Activated naive CD8-positive, alpha-beta T cell treated with anti-CD3 and anti-CD28 coated beads for 36 hours (primary cell): Measurements from ENCODE around the gene CEP128. TPM values are rescaled to one million over a fixed set of nuclear protein-coding genes. Genes with fewer than 3 reads are reported as not detected.
A peak's percentile ranks its signal among the peaks of the same experiment; 100 is the strongest.
"Not testable (repeated sequence)": the region's sequence is repeated elsewhere in the genome, so short reads cannot be mapped to it uniquely, and the experiment has no call there.

Source experiments
- DNase-seq: peaks from one replicate; pipeline ENCODE4 v3.0.0; 2021
- H3K27ac Mint-ChIP-seq: one replicate; pipeline ENCODE4 v1.8.0; 2022; ENCODE audit warnings: mild to moderate bottlenecking, moderate library complexity, mixed read lengths
- H3K27me3 Mint-ChIP-seq: one replicate; pipeline ENCODE4 v1.8.0; 2022; ENCODE audit warnings: mild to moderate bottlenecking, mixed read lengths
- H3K36me3 Mint-ChIP-seq: one replicate; pipeline ENCODE4 v1.8.0; 2021; ENCODE audit warnings: mild to moderate bottlenecking, mixed read lengths
- H3K4me1 Mint-ChIP-seq: one replicate; pipeline ENCODE4 v1.8.0; 2021; ENCODE audit warnings: mixed read lengths
- H3K4me3 Mint-ChIP-seq: one replicate; pipeline ENCODE4 v1.8.0; 2022; ENCODE audit warnings: mild to moderate bottlenecking, moderate library complexity, mixed read lengths
- H3K9me3 Mint-ChIP-seq: one replicate; pipeline ENCODE4 v1.8.0; 2022; ENCODE audit warnings: mixed read lengths
- total RNA-seq, 2 experiments: library from RNA; stranded (reverse); gene quantifications; one replicate each; pipeline ENCODE4 v1.2.3, GENCODE V29; 2021

CEP128 gene
- total RNA-seq, 2 experiments from 2014 or later: 21.5 to 22.6 TPM

DNA sequence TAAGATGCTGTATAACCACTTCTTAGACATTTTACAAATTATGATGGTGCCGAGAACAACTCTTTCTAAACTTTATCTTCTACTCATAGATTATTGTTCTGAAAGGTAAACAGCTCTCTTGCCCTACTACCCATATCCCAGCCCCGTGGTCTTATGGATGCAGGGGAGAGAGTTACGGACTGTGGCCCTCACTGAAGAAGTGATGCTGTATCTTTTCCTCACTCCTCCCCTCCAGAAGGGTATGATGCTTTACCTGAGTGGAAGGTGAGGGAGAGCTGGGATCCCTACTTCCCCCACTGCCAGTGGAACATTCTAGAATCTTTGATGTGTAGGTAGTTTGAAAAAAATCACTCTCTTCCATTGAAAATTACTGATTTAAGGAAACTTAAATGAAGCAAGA lies 17.4 kb upstream of the CEP128 start:
- peaks cover 31% of the 10 kb centered on the region for H3K27me3 Mint-ChIP-seq
- H3K9me3 Mint-ChIP-seq: no peaks in the 10 kb centered on the region
- DNase-seq: no peak
- no peaks in the 10 kb centered on the region for H3K36me3 Mint-ChIP-seq
- peaks cover 49% of the 10 kb centered on the region for H3K4me1 Mint-ChIP-seq
- H3K27ac Mint-ChIP-seq: no peak overlapping the region
- H3K4me3 Mint-ChIP-seq: no peak overlapping the region

DNA sequence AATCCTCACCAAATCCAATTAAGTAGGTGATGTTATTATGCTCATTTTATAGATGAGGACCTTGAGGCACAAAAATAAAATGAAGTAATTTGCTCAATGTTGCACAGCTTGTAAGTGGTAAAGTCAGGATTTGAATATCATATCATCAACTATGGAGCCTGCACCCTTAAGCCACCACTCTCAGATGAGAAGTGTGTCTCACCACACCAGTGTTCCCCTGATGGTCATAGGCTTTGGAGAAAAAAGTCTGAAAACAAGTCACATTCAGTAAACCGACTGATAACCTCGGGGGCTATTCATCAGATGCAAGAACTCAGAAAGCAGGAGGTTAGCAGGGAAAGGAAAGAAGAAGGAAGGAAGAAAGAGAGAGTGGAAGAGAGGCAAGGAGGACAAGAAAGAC lies 16.7 kb upstream of the CEP128 start:
- no peak overlapping the region for H3K4me3 Mint-ChIP-seq
- no peaks in the 10 kb centered on the region for H3K9me3 Mint-ChIP-seq
- no peak for DNase-seq
- no peaks in the 10 kb centered on the region for H3K36me3 Mint-ChIP-seq
- H3K27me3 Mint-ChIP-seq: peaks cover 31% of the 10 kb centered on the region
- H3K4me1 Mint-ChIP-seq: peaks cover 49% of the 10 kb centered on the region
- no peak overlapping the region for H3K27ac Mint-ChIP-seq

DNA sequence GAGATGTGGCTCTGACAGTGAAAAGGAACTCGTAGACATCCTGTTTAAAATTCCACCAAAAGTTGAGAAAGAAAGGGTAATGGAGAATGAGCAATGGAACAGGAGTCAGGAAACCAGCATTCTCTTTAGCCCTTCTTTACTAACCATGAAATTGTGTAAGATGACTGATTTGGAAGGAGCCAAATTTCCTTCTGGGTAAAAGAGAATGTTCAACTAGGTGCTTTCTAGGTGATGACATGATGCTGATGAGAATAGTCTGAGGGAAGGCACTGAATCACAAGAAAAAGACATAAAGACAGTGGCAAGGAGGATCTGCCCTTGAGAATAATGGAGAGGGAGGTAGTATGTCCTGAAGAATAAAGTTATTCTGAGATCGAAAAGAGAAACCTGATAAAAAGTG lies 16.1 kb upstream of the CEP128 start:
- DNase-seq: no peak
- H3K27me3 Mint-ChIP-seq: peaks cover 31% of the 10 kb centered on the region
- no peaks in the 10 kb centered on the region for H3K9me3 Mint-ChIP-seq
- no peak overlapping the region for H3K27ac Mint-ChIP-seq
- peaks cover 49% of the 10 kb centered on the region for H3K4me1 Mint-ChIP-seq
- no peaks in the 10 kb centered on the region for H3K36me3 Mint-ChIP-seq
- no peak overlapping the region for H3K4me3 Mint-ChIP-seq

DNA sequence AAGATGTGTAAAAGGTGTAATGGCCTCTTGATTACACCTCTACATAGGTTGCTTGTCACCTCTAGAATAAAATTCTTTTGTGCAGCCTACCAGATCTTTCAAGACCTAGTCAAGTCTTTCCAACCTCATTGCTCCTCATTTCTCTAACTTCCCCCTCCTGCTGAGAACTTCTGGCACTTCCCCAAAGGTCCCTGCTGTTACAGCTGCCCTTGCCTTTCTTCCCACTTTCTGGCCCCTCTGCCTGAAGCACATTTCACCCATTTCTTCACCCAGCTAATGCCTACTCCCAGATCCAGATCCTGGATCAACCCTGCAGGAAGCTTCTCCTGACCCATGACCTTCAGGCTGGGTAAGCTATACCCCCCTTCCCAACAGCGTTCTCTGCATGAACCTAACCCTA lies 15.4 kb upstream of the CEP128 start:
- Mint-ChIP-seq H3K4me1 (peaks cover 49% of the 10 kb centered on the region), H3K36me3 (no peaks in the 10 kb centered on the region), H3K9me3 (no peaks in the 10 kb centered on the region), H3K27ac (no peak overlapping the region), H3K27me3 (peaks cover 35% of the 10 kb centered on the region), H3K4me3 (no peak overlapping the region)
- no peak for DNase-seq

DNA sequence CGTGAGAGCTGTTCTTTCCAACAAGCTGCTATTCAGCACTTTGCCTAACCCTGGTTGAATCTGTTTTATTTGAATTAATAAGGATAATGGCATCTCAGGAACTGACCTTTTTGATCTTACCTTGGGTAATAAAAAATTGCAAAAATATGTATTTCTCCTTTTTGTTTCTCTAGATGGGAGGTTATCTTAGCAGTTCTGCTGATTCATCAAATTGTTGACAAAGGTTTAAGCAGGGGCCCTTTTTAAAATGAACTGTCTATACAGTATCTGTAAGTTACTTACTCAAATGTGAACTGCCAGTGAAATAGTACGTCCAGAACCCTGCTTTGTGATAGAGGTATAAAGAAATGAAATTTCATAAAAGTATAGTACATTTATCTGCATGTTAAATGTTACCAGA lies 14.6 kb upstream of the CEP128 start:
- no peak overlapping the region for H3K27ac Mint-ChIP-seq
- no peaks in the 10 kb centered on the region for H3K36me3 Mint-ChIP-seq
- H3K4me1 Mint-ChIP-seq: peaks cover 46% of the 10 kb centered on the region
- peaks cover 40% of the 10 kb centered on the region for H3K27me3 Mint-ChIP-seq
- H3K9me3 Mint-ChIP-seq: no peaks in the 10 kb centered on the region
- no peak overlapping the region for H3K4me3 Mint-ChIP-seq
- DNase-seq: no peak

GRCh38 chr14:80955416-80955941 lies 13.9 kb upstream of the CEP128 start, which contains the start of gene TSHR:
Gene TSHR, plus strand, starts transcription at chr14:80955621. Its CDS starts 60 bp downstream, at chr14:80955681.
- peaks cover 45% of the 10 kb centered on the region for H3K4me1 Mint-ChIP-seq

GRCh38 chr14:80954687-80955299 lies 13.3 kb upstream of the CEP128 start:
- peaks cover 48% of the 10 kb centered on the region for H3K27me3 Mint-ChIP-seq
- peak; percentile 66 for DNase-seq
- H3K4me3 Mint-ChIP-seq: peak overlapping the region; percentile 73
- H3K27ac Mint-ChIP-seq: no peak overlapping the region
- no peaks in the 10 kb centered on the region for H3K36me3 Mint-ChIP-seq
- H3K9me3 Mint-ChIP-seq: no peaks in the 10 kb centered on the region
- H3K4me1 Mint-ChIP-seq: peaks cover 38% of the 10 kb centered on the region

More at GRCh38 chr14:80955416-80955941, 13.9 kb upstream of the CEP128 start, which contains the start of gene TSHR:
- Mint-ChIP-seq H3K27ac (no peak within 1 kb of the TSS), H3K4me3 (peak within 1 kb of the TSS; percentile 73), H3K36me3 (no peaks in the 10 kb centered on the region), H3K9me3 (no peaks in the 10 kb centered on the region), H3K27me3 (peaks cover 41% of the 10 kb centered on the region)
- no peak for DNase-seq

DNA sequence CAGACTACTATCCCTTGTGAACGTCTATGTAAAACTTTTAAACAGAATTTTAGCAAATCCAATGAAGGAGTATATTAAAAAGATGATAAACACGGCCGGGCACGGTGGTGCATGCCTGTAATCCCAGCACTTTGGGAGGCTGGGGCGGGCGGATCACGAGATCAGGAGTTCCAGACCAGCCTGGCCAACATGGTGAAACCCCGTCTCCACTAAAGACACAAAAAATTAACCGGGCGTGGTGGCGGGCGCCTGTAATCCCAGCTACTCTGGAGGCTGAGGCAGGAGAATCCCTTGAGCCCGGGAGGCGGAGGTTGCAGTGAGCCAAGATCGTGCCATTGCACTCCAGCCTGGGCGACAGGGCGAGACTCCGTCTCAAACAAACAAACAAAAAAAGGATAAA lies 11.7 kb upstream of the CEP128 start:
- DNase-seq, H3K27ac Mint-ChIP-seq, H3K4me3 Mint-ChIP-seq, H3K36me3 Mint-ChIP-seq, H3K9me3 Mint-ChIP-seq: not testable (repeated sequence)
- peaks cover 55% of the 10 kb centered on the region for H3K27me3 Mint-ChIP-seq
- peaks cover 24% of the 10 kb centered on the region for H3K4me1 Mint-ChIP-seq

- H3K4me1 Mint-ChIP-seq: peaks cover 18% of the 10 kb centered on the region
- no peak overlapping the region for H3K27ac Mint-ChIP-seq
- H3K9me3 Mint-ChIP-seq: peaks cover 5% of the 10 kb centered on the region
- H3K4me3 Mint-ChIP-seq: no peak overlapping the region
- peaks cover 43% of the 10 kb centered on the region for H3K27me3 Mint-ChIP-seq
- no peak for DNase-seq
- peaks cover 3% of the 10 kb centered on the region for H3K36me3 Mint-ChIP-seq
Measured at GRCh38 chr14:80951491-80951890, 10.0 kb upstream of the CEP128 start.

DNA sequence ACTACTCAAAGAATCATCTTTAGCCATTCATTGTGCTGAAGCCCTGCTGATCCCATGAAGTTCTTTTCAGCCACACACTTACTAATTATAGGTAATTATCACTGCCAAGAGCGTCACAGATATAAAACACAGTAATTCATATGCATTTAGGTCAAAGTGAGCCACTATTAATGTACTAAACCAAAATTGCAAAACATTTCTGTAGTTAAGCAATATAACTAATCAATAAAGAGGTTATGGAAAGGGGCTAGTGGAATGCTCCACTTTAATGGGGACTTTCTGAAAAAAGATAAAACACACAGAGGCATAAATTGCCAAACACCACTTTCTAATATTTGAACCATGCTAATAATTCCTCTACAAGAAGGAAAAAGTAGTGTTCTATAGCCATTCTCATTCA lies 6.8 kb upstream of the CEP128 start:
- Mint-ChIP-seq H3K27ac (no peak overlapping the region), H3K27me3 (peaks cover 25% of the 10 kb centered on the region), H3K4me3 (no peak overlapping the region), H3K4me1 (peaks cover 9% of the 10 kb centered on the region), H3K36me3 (peaks cover 3% of the 10 kb centered on the region), H3K9me3 (peaks cover 9% of the 10 kb centered on the region)
- no peak for DNase-seq

- H3K36me3 Mint-ChIP-seq: peaks cover 3% of the 10 kb centered on the region
- H3K27ac Mint-ChIP-seq: no peak overlapping the region
- peaks cover 9% of the 10 kb centered on the region for H3K9me3 Mint-ChIP-seq
- peaks cover 21% of the 10 kb centered on the region for H3K27me3 Mint-ChIP-seq
- H3K4me1 Mint-ChIP-seq: peaks cover 24% of the 10 kb centered on the region
- no peak overlapping the region for H3K4me3 Mint-ChIP-seq
- DNase-seq: no peak
Measured at GRCh38 chr14:80946797-80947196, 5.3 kb upstream of the CEP128 start.

- H3K36me3 Mint-ChIP-seq: peaks cover 3% of the 10 kb centered on the region
- H3K4me1 Mint-ChIP-seq: peaks cover 24% of the 10 kb centered on the region
- no peak for DNase-seq
- H3K27me3 Mint-ChIP-seq: peaks cover 17% of the 10 kb centered on the region
- no peak overlapping the region for H3K27ac Mint-ChIP-seq
- H3K9me3 Mint-ChIP-seq: peaks cover 9% of the 10 kb centered on the region
- H3K4me3 Mint-ChIP-seq: no peak overlapping the region
Measured at GRCh38 chr14:80946187-80946586, 4.6 kb upstream of the CEP128 start.

GRCh38 chr14:80944861-80945617 lies 3.5 kb upstream of the CEP128 start:
- Mint-ChIP-seq H3K9me3 (peaks cover 9% of the 10 kb centered on the region), H3K4me1 (peaks cover 28% of the 10 kb centered on the region), H3K4me3 (no peak overlapping the region), H3K27ac (no peak overlapping the region), H3K36me3 (peaks cover 3% of the 10 kb centered on the region), H3K27me3 (peaks cover 11% of the 10 kb centered on the region)
- DNase-seq: no peak

DNA sequence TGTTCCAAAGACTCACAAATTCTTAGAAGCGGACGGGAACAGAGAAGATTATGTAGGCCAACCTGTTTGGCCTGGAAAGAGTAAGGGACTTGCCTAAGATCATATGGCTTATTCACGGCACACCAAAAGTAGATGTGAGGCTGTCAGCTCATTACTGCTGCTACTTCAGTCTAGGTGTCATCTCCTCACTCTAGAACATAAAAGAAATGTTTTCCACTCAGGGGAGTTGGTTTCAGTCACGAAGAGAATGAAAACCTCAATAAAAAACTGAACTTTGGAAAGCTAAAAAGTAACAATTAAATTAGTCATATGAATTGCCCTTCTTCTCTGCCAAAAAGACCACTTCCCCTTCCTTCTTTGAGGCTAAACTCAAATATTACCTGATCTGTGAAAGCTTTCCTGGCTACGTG lies 658 bp upstream of the CEP128 start:
- Mint-ChIP-seq H3K9me3 (peaks cover 9% of the 10 kb centered on the region), H3K4me1 (peaks cover 33% of the 10 kb centered on the region), H3K27ac (peak overlapping the region; percentile 98), H3K36me3 (peaks cover 3% of the 10 kb centered on the region), H3K4me3 (peak overlapping the region; percentile 90), H3K27me3 (no peaks in the 10 kb centered on the region)
- DNase-seq: no peak

DNA sequence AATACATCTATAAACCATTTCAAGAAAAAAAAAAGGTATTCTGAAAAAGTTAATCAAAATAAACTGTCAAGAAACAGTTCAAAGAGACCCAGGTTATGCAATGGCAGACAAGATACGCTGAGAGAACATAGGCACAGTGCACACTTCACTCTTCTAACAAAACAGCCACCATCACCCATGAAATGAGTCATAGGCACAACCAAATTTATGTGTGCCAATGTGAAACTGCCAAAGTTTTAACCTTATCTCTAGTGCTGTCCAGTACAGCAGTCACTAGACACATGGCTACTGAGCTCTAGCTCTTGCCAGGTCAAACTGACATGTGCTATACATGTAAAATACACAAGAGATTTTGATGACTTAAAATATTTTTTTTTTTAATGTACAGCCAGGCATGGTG lies 1.4 kb downstream of the CEP128 start:
- Mint-ChIP-seq H3K36me3 (peaks cover 5% of the 10 kb centered on the region), H3K4me3 (peak overlapping the region; percentile 52), H3K27me3 (no peaks in the 10 kb centered on the region), H3K4me1 (peaks cover 24% of the 10 kb centered on the region), H3K27ac (no peak overlapping the region), H3K9me3 (no peaks in the 10 kb centered on the region)
- no peak for DNase-seq
